GM19023 (cell line): ENCODE measurements around the gene PLEKHA7.

Source experiments
- ATAC-seq: cut with Tn5 transposase; IDR thresholded peaks from one replicate; pipeline ENCODE4 v1.9.1; 2021; ENCODE audit warnings: mild to moderate bottlenecking, moderate library complexity; ENCODE audit not compliant: unreplicated experiment

Gene PLEKHA7

DNA sequence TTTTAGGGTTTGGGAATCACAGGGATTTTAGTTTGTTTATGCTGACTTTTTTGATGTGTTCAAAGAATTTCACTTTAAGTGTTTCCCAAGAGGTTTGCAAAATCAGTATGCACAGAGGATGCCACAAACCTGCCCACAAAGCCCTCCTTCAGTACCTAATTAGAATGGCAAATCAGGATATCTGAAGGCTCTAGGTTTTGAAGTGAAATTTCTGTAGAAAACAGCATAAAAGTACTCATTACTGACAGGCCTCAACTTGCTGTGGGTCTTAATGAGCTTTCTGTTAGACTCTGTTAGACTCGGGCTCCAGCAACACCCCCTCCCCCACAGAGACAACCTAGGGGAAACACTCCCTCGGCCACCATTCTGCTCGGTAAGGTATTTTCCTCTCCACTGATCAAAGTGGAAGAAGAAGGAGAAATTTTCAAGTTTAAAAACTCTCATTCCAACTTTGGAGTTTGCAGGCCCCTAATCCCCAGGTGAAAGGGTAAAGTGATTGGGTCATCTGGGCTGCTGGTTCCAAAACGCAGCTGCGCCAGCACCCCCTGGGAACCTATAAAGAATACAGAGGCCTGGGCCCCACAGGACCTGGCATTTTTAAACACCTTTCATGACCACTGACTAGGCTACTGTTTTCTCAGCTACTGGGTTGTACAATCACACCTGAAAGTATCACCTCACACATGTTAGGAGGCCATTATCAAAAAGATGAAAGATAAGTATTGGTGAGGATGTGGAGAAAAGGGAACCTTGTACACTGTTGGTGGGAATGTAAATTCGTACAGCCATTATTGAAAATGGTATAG is 67.5 kb downstream of the PLEKHA7 start:
- ATAC-seq, result peak; percentile 84

DNA sequence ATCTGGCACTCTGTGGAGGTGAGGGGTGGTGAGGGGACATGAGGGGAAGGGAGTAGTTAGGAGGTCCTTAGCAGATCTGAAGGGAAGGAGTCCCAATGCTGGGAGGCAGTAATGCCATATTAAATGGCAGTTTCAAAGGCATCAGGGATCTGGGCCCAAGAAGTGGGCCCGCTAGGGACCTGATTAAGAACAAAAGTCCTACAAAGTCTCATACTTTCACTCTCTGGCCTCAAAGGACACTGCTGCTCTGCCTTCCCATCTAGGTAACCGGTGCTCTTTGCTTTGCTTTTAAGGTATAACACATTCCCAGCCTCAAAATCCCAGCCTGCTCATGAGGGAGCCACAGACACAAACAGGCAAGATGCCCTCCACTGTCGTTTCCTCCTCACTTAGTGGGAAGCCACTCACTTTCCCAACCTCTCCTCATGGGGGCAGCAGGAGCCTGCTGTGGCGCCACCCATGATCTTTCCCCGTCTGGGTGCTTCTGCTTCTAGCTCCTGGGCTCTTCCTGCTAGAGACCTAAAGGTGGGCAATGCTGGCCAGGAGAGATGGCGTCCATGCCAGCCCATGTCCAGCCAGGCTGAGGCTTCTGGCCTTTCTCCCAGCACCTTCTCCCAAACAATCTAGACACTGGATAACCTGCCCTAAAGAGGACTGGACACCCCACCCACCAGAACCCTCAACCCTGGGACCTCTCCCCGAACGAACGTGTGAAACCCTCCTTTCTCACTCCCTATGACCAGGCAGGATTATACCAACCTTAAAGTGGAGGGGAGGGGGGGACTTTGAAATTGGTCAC is 68.3 kb downstream of the PLEKHA7 start:
- ATAC-seq, result peak; percentile 67

DNA sequence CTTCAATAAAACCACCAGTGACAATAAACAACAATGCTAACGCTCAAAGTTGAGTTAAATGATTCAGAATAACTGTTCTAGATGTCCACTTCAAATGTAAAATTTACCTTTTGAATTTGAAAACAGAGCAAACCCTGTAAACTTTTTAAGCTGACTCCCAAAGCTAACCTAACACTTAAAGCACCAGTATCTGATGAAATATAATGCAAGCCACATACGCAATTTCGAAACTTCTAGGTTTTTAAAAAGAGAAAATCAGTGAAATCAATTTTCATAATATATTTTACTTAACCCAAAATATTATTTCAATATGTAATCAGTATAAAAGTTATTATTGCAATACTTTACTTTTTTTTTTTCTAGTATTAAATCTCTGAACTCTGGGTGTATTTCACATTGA is 71.3 kb downstream of the PLEKHA7 start:
- no peak for ATAC-seq

DNA sequence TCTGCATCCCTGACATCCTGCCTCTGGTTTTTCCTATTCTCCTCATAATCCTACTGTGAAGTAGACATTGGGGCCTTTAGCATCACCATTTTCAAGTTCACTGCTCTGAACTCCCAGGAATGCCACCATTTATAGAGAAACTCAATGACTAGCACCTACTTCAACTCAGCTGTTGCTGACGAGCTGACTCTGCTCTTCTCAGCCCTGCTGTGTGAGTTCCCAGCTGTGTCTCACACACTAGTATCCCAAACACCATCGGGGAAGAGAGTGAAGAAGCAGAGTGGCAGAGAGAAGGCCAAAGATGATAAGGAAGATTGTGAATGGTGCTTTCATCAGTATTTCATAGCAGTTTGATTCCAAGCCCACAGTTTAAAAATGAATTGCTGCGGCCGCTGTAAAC is 71.9 kb downstream of the PLEKHA7 start:
- no peak for ATAC-seq

DNA sequence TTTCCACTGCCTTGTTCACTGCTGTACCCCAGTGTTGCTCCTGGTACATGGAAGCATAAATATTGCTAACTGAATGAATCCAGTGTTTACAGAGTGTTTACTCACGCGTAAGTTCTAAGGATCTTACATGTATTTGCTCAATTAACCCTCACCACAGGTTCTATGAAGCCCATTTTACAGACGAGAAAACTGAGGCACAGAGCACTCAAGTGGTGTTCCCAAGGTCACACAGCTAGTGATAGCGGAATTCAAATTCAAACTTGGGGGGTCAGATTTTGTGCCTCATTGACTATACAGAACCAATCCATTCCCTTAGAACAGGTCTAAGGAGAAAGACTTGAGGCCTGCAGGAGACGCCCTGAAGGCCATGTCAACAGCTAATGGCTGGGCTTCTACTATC is 72.3 kb downstream of the PLEKHA7 start:
- ATAC-seq, result no peak

DNA sequence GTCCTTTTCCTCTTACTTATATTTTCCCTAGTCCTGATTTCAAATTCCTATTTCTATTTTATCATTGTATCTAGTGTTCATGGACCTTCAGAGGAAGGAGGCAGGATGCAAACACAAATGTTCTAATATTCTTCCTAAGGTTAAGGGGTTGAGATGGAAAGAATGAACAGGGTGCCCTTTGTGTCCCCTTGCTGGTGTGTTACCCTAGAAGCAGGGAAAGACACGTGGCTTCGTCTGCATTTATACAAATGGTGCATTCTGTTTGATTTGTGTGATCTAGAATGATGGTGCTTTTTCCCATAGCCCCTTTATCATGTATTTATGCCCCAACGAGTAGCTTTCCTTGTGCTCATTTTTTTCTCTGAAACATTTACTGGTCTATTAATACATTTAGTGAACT is 76.2 kb downstream of the PLEKHA7 start:
- ATAC-seq, result no peak

DNA sequence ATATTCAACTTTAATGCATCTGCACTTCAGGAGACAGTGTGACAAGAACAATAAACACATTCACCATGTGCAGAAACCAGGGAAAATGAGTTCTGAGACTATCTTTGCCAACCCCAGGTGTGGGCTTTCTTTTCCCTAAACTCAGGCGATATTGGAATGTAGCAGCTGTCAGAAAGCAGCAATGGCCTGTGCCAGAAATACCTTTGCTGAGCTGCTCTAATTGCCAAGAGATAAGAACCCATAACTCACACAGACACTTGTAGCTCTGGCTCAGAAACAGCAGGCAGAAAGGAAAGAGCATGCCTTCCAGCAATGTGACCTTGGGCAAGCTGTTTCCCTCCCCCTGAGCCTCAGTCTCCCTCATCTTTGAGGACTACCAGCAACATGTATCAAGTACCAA is 77.6 kb downstream of the PLEKHA7 start:
- ATAC-seq, result no peak

DNA sequence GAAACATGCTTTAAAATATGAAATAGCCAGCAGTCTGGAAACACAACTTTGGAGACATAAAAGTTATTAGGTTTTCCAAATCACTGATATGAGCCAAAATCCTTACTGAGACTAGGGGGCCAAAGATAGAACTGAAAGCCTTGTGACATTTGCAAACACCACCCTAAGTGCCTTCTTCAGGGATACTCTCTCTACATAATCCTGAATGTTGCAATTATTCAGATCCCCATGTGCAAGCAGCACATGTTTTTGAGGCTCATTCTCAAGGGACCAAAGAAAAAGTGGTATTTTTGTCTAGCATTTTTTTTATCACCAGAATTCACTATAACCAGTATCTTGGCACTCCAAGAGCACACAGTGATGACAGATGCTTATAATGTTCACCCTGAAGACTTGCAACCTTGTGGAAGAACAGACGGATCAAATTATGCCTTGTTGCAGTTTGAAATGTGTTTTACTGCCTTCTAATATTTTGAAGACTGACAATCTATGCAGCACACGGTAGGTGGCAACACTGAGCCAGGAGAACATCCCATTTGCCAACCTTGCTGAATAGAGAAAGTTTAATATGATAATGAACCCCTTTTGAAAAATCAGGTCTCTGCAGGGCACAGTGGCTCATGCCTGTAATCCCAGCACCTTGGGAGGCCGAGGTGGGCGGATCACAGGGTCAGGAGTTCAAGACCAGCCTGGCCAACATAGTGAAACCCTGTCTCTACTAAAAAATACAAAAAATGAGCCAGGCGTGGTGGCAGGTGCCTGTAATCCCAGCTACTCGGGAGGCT is 78.5 kb downstream of the PLEKHA7 start:
- ATAC-seq, result no peak

DNA sequence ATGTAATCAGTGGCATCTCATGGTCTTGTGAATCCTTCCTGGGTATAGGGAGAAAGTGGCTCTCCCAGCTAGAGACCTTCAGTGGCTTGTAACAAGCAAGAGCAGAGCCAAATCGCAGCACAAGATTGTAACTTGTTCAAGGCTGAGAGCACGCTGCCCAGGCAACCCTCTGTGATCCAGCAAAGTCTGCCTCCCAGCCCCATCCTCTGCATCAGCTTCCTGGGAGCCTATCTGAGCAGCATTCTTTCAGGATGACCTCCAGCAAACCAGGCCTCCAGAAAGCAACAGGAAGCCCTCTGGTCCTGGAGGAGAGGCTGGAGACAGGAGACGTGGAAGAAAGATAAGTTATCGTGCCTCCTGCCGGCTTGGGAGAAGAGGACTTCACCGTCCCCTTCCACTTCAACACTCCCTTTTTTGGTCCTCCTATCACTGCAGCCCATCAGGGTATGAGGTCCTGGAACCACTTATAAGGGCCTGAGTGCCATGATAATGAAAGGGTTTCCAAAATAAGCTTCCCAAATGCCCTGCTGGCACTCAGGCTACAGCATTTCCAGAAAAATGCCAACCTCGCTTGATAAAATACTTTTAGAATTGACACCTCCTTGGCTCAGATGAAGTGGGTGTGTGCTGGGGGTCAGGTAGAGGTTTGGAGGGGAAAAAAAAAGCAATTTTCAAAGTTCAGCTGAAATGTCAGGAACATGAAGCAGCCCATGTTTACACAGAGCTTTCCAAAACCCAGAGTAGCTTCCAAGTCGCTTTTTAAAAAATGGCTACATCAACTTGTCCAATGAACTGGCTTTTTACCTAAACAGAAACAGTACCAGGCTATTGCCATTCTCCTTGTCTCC is 80.2 kb downstream of the PLEKHA7 start:
- ATAC-seq, result no peak

DNA sequence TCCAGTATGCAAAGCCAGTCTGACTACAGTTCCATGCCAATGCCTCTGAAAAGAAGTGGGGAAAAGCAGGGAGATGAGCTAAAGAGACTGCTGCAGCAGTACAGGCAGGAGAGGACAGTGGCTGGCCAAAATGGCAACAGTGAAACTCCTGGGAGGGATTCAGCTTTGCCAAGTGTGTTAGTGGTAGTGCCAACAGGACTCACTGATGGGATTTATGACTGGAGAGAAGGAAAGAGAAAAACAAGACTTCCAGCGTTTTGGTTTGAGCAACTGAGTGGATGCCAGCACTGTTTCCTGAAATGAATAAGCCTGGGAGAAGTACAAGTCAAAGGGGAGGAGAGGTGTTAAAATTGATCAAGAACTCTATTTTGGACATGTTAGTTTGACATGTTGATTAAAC is 80.9 kb downstream of the PLEKHA7 start:
- no peak for ATAC-seq

DNA sequence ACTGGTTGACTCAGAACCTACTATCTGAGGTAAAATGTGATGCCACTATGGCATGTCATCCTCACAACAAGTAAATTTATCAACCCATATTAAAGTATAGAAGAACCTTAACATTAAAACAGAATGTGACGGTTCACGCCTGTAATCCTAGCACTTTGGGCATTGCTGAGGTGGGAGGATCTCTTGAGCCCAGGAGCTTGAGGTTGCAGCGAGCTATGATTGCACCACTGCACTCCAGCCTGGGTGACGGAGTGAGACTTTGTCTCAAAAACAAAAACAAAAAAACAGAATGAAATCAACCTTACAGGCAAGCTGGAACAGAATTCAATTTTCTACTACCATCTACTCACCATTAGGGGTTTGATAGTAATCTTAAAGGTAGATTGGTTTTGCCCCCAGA is 86.2 kb downstream of the PLEKHA7 start:
- ATAC-seq, result no peak

DNA sequence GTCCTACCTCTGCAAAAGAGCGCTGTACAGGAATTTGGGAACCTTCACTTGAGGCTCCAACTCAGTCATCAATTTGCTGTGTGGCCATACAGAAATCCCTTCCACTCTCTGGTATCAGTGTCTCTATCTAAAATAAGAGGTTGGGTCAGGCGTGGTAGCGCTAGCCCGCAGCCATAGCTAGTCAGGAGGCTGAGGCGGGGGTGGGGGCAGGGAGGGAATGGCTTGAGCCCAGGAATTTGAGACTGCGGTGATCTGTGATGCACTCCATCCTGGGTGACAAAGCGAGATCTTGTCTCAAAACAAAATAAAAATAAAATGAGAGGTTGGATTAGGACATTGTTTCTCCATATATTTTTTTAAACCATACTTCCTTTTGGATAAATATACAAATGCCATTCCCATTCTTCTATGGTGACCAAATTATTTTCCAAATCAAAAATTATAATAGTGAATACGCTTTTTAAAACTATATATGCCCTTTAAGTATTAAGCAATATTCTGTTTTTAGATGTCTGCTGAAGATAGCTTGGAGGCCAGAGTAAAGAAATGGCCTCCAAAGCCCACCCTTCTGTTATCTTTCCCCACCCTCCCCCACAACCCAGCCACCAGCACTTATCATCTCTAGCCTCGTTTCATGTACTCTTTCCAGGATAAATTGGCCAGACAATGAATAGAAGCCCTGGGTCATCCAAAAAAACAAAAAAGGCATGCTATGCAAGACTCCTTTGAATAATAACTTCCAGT is 87.2 kb downstream of the PLEKHA7 start:
- no peak for ATAC-seq

DNA sequence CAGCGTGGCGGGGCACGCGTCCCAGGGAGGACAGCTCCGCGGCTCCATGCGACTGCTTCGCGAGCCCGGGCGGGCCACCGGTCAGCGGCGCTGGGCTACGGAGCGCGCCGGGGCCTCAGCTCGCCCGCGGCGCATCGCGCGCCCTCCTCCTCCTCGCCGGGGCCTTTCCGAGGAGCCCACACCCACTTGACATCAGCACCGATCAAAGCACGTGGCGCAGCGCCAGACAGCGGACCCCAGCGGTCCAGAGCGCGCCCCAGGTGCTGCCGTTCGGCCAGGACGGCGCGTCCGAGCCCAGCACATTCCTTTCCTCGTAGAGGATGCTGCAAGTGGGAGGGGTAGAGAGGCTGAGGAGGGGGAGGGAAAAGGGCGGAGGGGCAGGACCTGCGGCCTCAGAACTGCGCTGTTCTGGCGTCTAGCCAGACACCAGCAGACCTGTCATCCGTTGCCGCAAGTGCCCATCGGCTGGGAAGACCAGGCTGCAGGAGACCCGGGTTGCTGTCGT is 88.6 kb downstream of the PLEKHA7 start:
- peak; percentile 29 for ATAC-seq

DNA sequence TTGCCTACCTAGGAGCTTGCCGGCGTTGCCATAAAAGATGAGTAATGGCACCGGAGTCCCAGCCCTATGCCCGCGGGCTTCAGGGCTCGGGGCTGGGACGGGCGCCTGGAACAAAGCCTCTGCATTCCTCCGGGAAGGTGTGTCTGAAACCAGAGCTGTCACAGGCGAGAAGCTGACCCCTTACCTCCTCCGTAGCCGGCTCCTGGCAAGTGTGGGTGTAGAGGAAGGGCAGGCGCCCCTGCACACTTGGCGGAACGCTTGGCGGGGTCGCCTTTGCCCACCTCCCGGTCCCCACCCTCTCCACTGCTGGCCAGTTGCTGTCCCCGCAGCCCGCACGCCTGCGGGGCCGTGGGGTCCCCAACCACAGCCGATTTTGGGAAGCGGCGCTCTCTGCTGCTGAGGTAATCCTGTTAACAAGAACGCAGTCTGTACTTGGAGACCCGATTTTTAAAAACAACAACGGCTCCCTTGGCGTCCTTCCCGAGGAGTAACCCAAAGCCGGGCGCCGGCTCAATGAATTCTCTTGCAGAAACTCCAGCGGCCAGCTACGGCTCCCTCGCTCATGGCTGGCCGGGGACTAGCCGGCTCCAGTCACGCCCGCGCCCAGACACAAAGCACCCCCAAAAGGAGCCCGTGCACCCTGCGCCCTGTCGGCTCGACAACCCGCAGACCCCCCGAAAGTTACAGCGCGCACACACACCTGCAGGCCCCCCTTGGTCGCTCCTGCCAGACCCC is 89.2 kb downstream of the PLEKHA7 start:
- ATAC-seq, result peak; percentile 39

DNA sequence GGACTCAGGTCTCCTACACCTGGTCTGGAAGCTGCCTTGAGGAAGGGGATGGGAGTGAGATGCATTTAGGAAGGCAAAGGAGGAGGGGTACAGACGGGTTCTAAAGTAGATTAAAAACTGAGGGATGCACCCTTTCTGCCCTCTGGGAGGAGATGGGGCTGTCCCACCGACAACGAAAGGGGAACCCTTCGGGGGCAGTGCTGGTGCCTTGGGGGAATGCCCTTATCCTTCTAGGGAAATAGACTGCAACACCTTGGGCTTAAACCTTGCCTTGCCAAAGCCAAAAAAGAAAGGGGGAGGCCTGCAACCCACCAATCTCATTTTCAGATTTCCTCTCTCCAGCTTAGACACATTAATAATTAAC is 89.8 kb downstream of the PLEKHA7 start:
- peak; percentile 61 for ATAC-seq

DNA sequence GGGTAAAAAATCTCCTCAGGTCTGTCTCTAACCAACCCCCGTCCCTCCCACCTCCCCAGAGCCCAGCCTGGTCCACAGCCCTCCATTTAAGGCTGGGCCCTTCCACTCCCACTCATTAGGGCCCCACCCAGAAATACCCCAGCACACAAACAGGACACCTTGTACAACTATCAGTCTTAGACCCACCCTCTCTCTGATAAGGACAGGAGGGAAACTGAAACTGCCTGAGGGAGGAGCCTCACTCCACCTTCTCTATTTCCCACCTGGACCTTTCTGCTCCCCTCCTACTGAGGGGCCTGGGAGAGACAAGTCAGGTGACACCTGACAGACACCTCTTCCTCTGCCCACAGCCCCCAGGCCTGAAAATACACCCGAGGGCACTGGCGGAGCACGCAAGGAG is 90.2 kb downstream of the PLEKHA7 start:
- peak; percentile 50 for ATAC-seq

DNA sequence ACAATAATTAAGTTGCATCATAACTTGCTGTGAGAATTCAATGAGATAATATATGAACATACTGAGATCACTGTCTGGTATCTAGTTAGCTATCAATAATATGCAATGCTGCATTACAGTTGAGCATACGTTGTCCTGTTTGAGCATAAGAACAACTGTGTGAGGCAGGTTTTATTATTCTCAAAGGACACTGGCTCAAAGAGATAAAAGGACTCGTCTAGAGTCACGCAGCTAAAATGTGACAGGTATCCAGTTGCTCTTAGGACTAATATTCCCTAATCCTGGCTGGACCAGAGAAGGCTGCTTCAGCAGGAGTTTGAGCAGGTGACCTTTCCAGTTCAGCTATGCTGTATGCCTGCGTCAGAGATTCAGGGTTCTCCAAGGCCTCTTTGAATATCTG is 92.5 kb downstream of the PLEKHA7 start:
- no peak for ATAC-seq

DNA sequence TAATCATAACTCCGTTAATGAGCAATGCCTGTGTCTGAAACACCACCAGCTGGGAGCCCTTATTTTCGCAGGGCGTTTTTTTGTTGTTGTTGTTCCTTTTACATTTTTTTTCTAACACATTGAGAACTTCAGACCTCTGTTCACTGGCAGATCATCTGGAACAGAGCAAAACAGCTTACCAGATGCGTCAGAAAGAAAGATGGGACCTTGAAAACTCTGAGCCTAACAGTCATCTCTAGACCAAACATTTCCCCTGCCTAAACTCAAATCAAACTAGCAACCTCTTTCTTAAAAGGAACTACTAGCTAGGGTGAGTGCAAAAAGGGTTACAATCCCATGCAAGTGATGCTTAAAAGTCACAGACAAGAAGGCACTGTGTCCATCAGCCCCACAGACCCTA is 93.2 kb downstream of the PLEKHA7 start:
- no peak for ATAC-seq

DNA sequence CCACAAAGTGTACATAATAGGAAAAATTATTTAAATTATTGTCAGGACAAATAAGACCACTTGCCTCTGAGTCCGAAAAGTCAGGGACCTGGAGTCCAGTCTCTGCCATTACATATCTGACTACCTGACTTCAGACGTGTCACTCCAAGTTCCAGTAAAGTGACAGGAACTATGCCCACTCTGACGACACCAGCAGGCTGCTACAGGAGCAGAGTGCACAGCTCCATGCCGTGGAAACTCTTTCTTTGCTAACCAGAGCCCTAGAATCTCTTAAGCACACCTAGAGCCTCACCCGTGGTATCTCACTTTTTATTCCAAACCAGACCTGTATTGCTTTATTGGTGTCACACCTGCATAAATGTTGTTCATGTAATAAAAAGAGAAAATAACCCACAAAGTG is 93.7 kb downstream of the PLEKHA7 start:
- ATAC-seq, result no peak
